SKM-1 treated with dmso at 0.1 percent for 144 hours (cell line): ENCODE data around the gene RND1.
"Not testable (repeated sequence)": the region's sequence is repeated elsewhere in the genome, so short reads cannot be mapped to it uniquely, and the experiment has no call there.

Experiments
- DNase-seq: peaks from one replicate; lab custom pipeline; 2025; ENCODE audit not compliant: unreplicated experiment; lab: John Stamatoyannopoulos, UW

Gene RND1

GRCh38 chr12:48869191-48869590, 3.5 kb upstream of the RND1 start:
- no peak for DNase-seq

- DNase-seq = no peak
Observed at GRCh38 chr12:48868451-48868850, 2.8 kb upstream of the RND1 start.

- DNase-seq = no peak
Observed at GRCh38 chr12:48866052-48866711, 512 bp upstream of the RND1 start.

GRCh38 chr12:48863291-48863690, 2.4 kb downstream of the RND1 start:
- no peak for DNase-seq

- DNase-seq = no peak
Observed at GRCh38 chr12:48862760-48863159, 2.9 kb downstream of the RND1 start.

- DNase-seq = no peak
Observed at GRCh38 chr12:48861111-48861510, 4.6 kb downstream of the RND1 start.

GRCh38 chr12:48860236-48860635, 5.4 kb downstream of the RND1 start:
- not testable (repeated sequence) for DNase-seq

- no peak for DNase-seq
Observed at GRCh38 chr12:48859607-48860006, 6.1 kb downstream of the RND1 start.

- no peak for DNase-seq
Observed at GRCh38 chr12:48858043-48858442, 7.6 kb downstream of the RND1 start.

GRCh38 chr12:48857278-48857994, 8.2 kb downstream of the RND1 start:
- DNase-seq = no peak

GRCh38 chr12:48856379-48856778, 9.3 kb downstream of the RND1 start:
- no peak for DNase-seq

GRCh38 chr12:48854932-48855331, 10.7 kb downstream of the RND1 start:
- DNase-seq = not testable (repeated sequence)

GRCh38 chr12:48854488-48854887, 11.2 kb downstream of the RND1 start:
- no peak for DNase-seq

GRCh38 chr12:48852734-48853688, 12.7 kb downstream of the RND1 start:
- DNase-seq = peak; percentile 49

- peak; percentile 72 for DNase-seq
Observed at GRCh38 chr12:48851883-48852733, 13.6 kb downstream of the RND1 start, which contains the start of gene DDX23. Gene DDX23 (minus strand): TSS chr12:48852163. CDS start chr12:48845782, 6,381 bp downstream.

GRCh38 chr12:48842021-48842420, 23.6 kb downstream of the RND1 start:
- DNase-seq = not testable (repeated sequence)

GRCh38 chr12:48838048-48838447, 27.6 kb downstream of the RND1 start:
- DNase-seq = no peak

- DNase-seq = no peak
Observed at GRCh38 chr12:48832321-48833060, 33.2 kb downstream of the RND1 start.

GRCh38 chr12:48831257-48831656, 34.4 kb downstream of the RND1 start:
- no peak for DNase-seq
